ENCODE data around the gene EPHA6.

- TF ChIP-seq CTCF (IDR thresholded peaks at IDR 0.05) (no peak), POLR2A (IDR thresholded peaks at IDR 0.05) (no peak)
Measured at GRCh38 chr3:97301114-97301513, 486.7 kb downstream of the EPHA6 start.
